ENCODE measurements around the gene SERPINA4. TPM values are rescaled to one million over a fixed set of nuclear protein-coding genes. Genes with fewer than 3 reads are reported as not detected.

The SERPINA4 gene
- total and polyA plus RNA-seq, 2 of the 13 experiments (the other 11 are each of a cell fraction or from before 2014, with no cell fraction given), result 39.1 to 57.8 TPM

DNA sequence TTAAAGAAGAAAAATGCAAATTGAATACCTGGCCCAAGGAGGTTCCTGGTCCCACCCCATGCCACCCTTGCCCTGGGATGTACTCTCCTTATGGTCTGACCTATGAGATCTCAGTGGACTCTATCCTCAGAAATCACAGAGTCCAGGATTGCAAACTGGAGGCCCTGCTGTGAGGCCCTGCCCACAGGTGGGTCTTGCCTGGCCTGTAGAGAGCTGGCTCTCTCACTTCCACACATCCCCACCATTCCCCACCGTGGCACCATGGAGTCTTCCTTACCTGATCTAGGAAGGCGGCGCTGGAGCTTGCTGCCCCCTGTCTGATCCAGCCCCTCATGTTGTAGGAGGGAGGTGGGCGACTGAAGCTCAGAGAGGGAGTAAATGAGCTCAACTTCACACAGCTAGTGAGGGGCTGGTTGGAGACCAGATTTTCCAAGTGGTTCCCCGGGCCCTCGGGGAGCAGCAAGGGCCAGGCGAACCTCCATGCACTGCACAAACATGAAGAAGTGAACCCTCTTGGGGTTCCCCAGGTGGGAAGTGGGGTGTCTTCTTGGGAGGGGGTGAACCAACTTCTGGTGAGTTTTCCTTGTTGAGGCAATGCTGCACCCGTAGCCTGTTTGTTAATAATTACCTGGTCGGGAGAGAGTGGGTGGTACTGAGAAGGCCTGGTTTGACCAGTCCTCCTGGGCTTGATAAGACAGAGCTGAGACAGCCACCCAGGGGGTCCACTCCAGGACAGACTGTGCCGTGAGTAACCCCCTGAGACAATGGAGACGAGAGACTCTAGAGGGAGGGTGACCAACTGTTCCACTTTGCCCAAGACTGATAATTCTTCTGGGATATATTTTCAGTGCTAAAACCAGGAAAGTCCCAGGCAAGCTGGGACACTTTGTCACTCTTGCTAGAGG is at the start of gene SERPINA4 (continued):
- no peak for TF ChIP-seq CSRNP1 (CRISPR knock-in tag; IDR thresholded peaks at IDR 0.05)
- TF ChIP-seq ARNT (IDR thresholded peaks at IDR 0.05), result no peak
- TF ChIP-seq NFYC (CRISPR knock-in tag; IDR thresholded peaks at IDR 0.05), result no peak
- no peak for TF ChIP-seq SP5 (CRISPR knock-in tag; IDR thresholded peaks at IDR 0.05; ENCODE audit: borderline replicate concordance, low read depth)
- TF ChIP-seq ZNF850 (CRISPR knock-in tag; conservative IDR thresholded peaks at IDR 0.05), result no peak
- TF ChIP-seq, protein P1, sequence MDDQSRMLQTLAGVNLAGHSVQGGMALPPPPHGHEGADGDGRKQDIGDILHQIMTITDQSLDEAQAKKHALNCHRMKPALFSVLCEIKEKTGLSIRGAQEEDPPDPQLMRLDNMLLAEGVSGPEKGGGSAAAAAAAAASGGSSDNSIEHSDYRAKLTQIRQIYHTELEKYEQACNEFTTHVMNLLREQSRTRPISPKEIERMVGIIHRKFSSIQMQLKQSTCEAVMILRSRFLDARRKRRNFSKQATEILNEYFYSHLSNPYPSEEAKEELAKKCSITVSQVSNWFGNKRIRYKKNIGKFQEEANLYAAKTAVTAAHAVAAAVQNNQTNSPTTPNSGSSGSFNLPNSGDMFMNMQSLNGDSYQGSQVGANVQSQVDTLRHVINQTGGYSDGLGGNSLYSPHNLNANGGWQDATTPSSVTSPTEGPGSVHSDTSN (CRISPR knock-in tag; IDR thresholded peaks at IDR 0.05; ENCODE audit: borderline replicate concordance), result no peak
- no peak for TF ChIP-seq HMG20B (CRISPR knock-in tag; conservative IDR thresholded peaks at IDR 0.05)
- TF ChIP-seq, protein P2, sequence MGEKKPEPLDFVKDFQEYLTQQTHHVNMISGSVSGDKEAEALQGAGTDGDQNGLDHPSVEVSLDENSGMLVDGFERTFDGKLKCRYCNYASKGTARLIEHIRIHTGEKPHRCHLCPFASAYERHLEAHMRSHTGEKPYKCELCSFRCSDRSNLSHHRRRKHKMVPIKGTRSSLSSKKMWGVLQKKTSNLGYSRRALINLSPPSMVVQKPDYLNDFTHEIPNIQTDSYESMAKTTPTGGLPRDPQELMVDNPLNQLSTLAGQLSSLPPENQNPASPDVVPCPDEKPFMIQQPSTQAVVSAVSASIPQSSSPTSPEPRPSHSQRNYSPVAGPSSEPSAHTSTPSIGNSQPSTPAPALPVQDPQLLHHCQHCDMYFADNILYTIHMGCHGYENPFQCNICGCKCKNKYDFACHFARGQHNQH (CRISPR knock-in tag; IDR thresholded peaks at IDR 0.05), result no peak
- no peak for TF ChIP-seq ELF3 (CRISPR knock-in tag; IDR thresholded peaks at IDR 0.05)
- TF ChIP-seq ZNF552 (CRISPR knock-in tag; IDR thresholded peaks at IDR 0.05; ENCODE audit: borderline replicate concordance), result no peak
- TF ChIP-seq SRY (CRISPR knock-in tag; IDR thresholded peaks at IDR 0.05), result no peak
- peak; percentile 70; the same call in 1 of the 2 replicates for TF ChIP-seq DRAP1 (CRISPR knock-in tag; IDR thresholded peaks at IDR 0.05)
- TF ChIP-seq MLX (CRISPR knock-in tag; IDR thresholded peaks at IDR 0.05), result no peak
- no peak for TF ChIP-seq ZNF17 (CRISPR knock-in tag; IDR thresholded peaks at IDR 0.05)
- no peak for TF ChIP-seq ASH2L (IDR thresholded peaks at IDR 0.05; ENCODE audit: insufficient read length, low read depth, low read length)
- TF ChIP-seq TEAD3 (CRISPR knock-in tag; optimal IDR thresholded peaks at IDR 0.05; ENCODE audit: borderline replicate concordance), result no peak
- TF ChIP-seq, protein P3, sequence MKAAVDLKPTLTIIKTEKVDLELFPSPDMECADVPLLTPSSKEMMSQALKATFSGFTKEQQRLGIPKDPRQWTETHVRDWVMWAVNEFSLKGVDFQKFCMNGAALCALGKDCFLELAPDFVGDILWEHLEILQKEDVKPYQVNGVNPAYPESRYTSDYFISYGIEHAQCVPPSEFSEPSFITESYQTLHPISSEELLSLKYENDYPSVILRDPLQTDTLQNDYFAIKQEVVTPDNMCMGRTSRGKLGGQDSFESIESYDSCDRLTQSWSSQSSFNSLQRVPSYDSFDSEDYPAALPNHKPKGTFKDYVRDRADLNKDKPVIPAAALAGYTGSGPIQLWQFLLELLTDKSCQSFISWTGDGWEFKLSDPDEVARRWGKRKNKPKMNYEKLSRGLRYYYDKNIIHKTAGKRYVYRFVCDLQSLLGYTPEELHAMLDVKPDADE (CRISPR knock-in tag; IDR thresholded peaks at IDR 0.05), result no peak
- TF ChIP-seq HNRNPK (IDR thresholded peaks at IDR 0.05; ENCODE audit: low read depth, low read length, poor library complexity, severe bottlenecking), result no peak
- TF ChIP-seq HES4 (CRISPR knock-in tag; IDR thresholded peaks at IDR 0.05; ENCODE audit: borderline replicate concordance), result no peak
- no peak for TF ChIP-seq PHF8 (CRISPR knock-in tag; IDR thresholded peaks at IDR 0.05)
- no peak for TF ChIP-seq BRCA1 (CRISPR knock-in tag; IDR thresholded peaks at IDR 0.05)
- TF ChIP-seq ZNF20 (CRISPR knock-in tag; IDR thresholded peaks at IDR 0.05), result no peak
- no peak for TF ChIP-seq ARID2 (CRISPR knock-in tag; IDR thresholded peaks at IDR 0.05; ENCODE audit: borderline replicate concordance)
- no peak for TF ChIP-seq ZNF773 (CRISPR knock-in tag; IDR thresholded peaks at IDR 0.05; ENCODE audit: borderline replicate concordance)
- TF ChIP-seq ZNF335 (CRISPR knock-in tag; IDR thresholded peaks at IDR 0.05), result no peak

All from HepG2 (cell line).